Measurements from ENCODE around the gene LONP2.
"Not testable (repeated sequence)": the region's sequence is repeated elsewhere in the genome, so short reads cannot be mapped to it uniquely, and the experiment has no call there.

Gene LONP2

GRCh38 chr16:48393485-48394354 lies 149.6 kb downstream of the LONP2 start:
- DNase-seq (ENCODE audit: low read depth, low spot score): no peak

GRCh38 chr16:48394355-48394703 lies 150.2 kb downstream of the LONP2 start:
- DNase-seq (ENCODE audit: low read depth, low spot score): no peak

GRCh38 chr16:48395375-48395774 lies 151.3 kb downstream of the LONP2 start:
- DNase-seq (ENCODE audit: low read depth, low spot score): no peak

GRCh38 chr16:48402547-48402946 lies 158.4 kb downstream of the LONP2 start:
- not testable (repeated sequence) for DNase-seq (ENCODE audit: low read depth, low spot score)

GRCh38 chr16:48405153-48405552 lies 161.1 kb downstream of the LONP2 start:
- no peak for DNase-seq (ENCODE audit: low read depth, low spot score)

- DNase-seq (ENCODE audit: low read depth, low spot score): no peak
Measured at GRCh38 chr16:48405907-48406306, 161.8 kb downstream of the LONP2 start.
